Measurements from ENCODE around the gene PIP4K2B. TPM values are rescaled to one million over a fixed set of nuclear protein-coding genes. Genes with fewer than 3 reads are reported as not detected.
A peak's percentile ranks its signal among the peaks of the same experiment; 100 is the strongest.

The PIP4K2B gene
- total and polyA plus RNA-seq, 9 of the 15 experiments (the other 6 are each of a cell fraction or from before 2014, with no cell fraction given), result 3.7 to 29.9 (median 23.0) TPM

DNA sequence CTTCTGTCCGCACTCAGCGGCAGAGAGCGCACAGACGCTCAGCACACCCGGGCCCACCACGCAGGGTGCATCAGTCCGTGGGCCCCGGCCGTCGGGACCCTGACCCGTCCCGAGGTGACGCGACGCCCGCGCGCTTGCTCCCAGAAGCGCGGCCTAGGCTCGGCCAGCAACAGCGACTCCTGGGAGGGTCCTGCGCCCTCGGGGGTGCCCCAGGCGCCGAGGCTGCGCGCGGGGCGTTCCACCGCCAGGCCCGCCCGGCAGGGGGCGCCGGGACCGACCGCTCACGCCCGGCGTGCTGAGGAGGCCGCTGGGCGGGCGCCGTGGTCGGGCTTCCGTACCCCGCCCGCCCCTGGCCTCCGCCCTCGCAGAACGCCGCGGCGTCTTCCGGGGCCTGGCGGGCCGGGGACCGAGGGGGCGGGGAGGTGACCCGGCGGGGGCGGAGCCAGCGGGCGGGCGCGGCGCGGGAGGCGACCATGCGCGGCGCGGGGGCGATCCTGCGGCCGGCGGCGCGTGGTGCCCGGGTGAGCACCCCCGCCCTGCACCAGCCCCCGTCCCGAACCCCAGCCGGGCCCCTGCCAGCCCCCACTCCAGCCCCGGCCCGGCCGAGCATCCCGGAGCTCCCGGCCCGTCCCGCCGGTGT, 69.3 kb downstream of the PIP4K2B start, which contains the start of gene CISD3 (continued):
- peak in 1 of 2 experiments; percentile 87; a peak in 3 of 4 replicates for TF ChIP-seq NONO (IDR thresholded peaks at IDR 0.05; ENCODE audit: low read depth in 2 of 2, low read length in 1 of 2)
- TF ChIP-seq, protein P1, sequence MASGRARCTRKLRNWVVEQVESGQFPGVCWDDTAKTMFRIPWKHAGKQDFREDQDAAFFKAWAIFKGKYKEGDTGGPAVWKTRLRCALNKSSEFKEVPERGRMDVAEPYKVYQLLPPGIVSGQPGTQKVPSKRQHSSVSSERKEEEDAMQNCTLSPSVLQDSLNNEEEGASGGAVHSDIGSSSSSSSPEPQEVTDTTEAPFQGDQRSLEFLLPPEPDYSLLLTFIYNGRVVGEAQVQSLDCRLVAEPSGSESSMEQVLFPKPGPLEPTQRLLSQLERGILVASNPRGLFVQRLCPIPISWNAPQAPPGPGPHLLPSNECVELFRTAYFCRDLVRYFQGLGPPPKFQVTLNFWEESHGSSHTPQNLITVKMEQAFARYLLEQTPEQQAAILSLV (tag; IDR thresholded peaks at IDR 0.05), result no peak
- TF ChIP-seq FIP1L1 (IDR thresholded peaks at IDR 0.05; ENCODE audit: low read depth, low read length, poor library complexity, severe bottlenecking), result peak; percentile 67
- TF ChIP-seq LARP7 (IDR thresholded peaks at IDR 0.05), result no peak
- TF ChIP-seq, protein P2, sequence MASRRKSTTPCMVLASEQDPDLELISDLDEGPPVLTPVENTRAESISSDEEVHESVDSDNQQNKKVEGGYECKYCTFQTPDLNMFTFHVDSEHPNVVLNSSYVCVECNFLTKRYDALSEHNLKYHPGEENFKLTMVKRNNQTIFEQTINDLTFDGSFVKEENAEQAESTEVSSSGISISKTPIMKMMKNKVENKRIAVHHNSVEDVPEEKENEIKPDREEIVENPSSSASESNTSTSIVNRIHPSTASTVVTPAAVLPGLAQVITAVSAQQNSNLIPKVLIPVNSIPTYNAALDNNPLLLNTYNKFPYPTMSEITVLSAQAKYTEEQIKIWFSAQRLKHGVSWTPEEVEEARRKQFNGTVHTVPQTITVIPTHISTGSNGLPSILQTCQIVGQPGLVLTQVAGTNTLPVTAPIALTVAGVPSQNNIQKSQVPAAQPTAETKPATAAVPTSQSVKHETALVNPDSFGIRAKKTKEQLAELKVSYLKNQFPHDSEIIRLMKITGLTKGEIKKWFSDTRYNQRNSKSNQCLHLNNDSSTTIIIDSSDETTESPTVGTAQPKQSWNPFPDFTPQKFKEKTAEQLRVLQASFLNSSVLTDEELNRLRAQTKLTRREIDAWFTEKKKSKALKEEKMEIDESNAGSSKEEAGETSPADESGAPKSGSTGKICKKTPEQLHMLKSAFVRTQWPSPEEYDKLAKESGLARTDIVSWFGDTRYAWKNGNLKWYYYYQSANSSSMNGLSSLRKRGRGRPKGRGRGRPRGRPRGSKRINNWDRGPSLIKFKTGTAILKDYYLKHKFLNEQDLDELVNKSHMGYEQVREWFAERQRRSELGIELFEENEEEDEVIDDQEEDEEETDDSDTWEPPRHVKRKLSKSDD (conservative IDR thresholded peaks at IDR 0.05; ENCODE audit: low read length), result no peak
- TF ChIP-seq, protein P3, sequence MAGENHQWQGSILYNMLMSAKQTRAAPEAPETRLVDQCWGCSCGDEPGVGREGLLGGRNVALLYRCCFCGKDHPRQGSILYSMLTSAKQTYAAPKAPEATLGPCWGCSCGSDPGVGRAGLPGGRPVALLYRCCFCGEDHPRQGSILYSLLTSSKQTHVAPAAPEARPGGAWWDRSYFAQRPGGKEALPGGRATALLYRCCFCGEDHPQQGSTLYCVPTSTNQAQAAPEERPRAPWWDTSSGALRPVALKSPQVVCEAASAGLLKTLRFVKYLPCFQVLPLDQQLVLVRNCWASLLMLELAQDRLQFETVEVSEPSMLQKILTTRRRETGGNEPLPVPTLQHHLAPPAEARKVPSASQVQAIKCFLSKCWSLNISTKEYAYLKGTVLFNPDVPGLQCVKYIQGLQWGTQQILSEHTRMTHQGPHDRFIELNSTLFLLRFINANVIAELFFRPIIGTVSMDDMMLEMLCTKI (IDR thresholded peaks at IDR 0.05; ENCODE audit: partially characterized antibody), result no peak
- no peak for TF ChIP-seq TEAD1 (CRISPR knock-in tag; IDR thresholded peaks at IDR 0.05)
- peak; percentile 33; the same call in 1 of the 2 replicates for TF ChIP-seq POLR2AphosphoS5 (IDR thresholded peaks at IDR 0.05; ENCODE audit: control insufficient read depth, insufficient read depth, low read depth, low read length)
- TF ChIP-seq, protein P4, sequence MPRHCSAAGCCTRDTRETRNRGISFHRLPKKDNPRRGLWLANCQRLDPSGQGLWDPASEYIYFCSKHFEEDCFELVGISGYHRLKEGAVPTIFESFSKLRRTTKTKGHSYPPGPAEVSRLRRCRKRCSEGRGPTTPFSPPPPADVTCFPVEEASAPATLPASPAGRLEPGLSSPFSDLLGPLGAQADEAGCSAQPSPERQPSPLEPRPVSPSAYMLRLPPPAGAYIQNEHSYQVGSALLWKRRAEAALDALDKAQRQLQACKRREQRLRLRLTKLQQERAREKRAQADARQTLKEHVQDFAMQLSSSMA (CRISPR knock-in tag; IDR thresholded peaks at IDR 0.05), result no peak; the same call in 1 of the 2 replicates
- no peak for TF ChIP-seq NR3C1 (CRISPR knock-in tag; IDR thresholded peaks at IDR 0.05)
- TF ChIP-seq MYC (IDR thresholded peaks at IDR 0.05; ENCODE audit: low read depth, low read length), result peak; percentile 89
- TF ChIP-seq MYC (CRISPR knock-in tag; IDR thresholded peaks at IDR 0.05; ENCODE audit: borderline replicate concordance, low read depth), result no peak
- TF ChIP-seq EGR1 (conservative IDR thresholded peaks at IDR 0.05), result no peak
- TF ChIP-seq SIN3B (IDR thresholded peaks at IDR 0.05; ENCODE audit: low read depth), result peak; percentile 65; the same call in 1 of the 2 replicates
- TF ChIP-seq RBM17 (IDR thresholded peaks at IDR 0.05; ENCODE audit: borderline replicate concordance, low read depth, low read length), result no peak
- no peak for TF ChIP-seq CBFA2T3 (IDR thresholded peaks at IDR 0.05)
- peak; percentile 44 for TF ChIP-seq U2AF1 (optimal IDR thresholded peaks at IDR 0.05; ENCODE audit: low read depth, low read length)
- peak; percentile 86 for TF ChIP-seq SMAD4 (CRISPR knock-in tag; conservative IDR thresholded peaks at IDR 0.05)
- no peak for TF ChIP-seq ZNF124 (CRISPR knock-in tag; IDR thresholded peaks at IDR 0.05)
- TF ChIP-seq, protein P5, sequence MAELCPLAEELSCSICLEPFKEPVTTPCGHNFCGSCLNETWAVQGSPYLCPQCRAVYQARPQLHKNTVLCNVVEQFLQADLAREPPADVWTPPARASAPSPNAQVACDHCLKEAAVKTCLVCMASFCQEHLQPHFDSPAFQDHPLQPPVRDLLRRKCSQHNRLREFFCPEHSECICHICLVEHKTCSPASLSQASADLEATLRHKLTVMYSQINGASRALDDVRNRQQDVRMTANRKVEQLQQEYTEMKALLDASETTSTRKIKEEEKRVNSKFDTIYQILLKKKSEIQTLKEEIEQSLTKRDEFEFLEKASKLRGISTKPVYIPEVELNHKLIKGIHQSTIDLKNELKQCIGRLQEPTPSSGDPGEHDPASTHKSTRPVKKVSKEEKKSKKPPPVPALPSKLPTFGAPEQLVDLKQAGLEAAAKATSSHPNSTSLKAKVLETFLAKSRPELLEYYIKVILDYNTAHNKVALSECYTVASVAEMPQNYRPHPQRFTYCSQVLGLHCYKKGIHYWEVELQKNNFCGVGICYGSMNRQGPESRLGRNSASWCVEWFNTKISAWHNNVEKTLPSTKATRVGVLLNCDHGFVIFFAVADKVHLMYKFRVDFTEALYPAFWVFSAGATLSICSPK (IDR thresholded peaks at IDR 0.05; ENCODE audit: borderline replicate concordance), result no peak
- no peak for TF ChIP-seq SIX5 (IDR thresholded peaks at IDR 0.05; ENCODE audit: borderline replicate concordance in 1 of 2, insufficient read depth in 1 of 2, low read depth in 1 of 2, low read length in 2 of 2)
